Keratinocyte (primary cell): ENCODE results near the gene DNAJC17.

Source experiments
- EZH2 ChIP-seq: IDR thresholded peaks from one replicate; pipeline ENCODE4 v1.6.1; 2012; ENCODE audit warnings: inconsistent platforms, mild to moderate bottlenecking, low read length, moderate library complexity
- TF ChIP-seq, protein P1 (sequence below), 3 experiments: IDR thresholded peaks in 1 of 3; conservative IDR thresholded peaks in 1 of 3; optimal IDR thresholded peaks in 1 of 3; 2 replicates in 2 of 3; 3 replicates in 1 of 3; pipeline versions ENCODE3 to v1.5.1; 2011; ENCODE audit warnings: low read length in 3 of 3, mild to moderate bottlenecking in 3 of 3, moderate library complexity in 2 of 3, control low read depth in 1 of 3, inconsistent platforms in 1 of 3; ENCODE audit not compliant: insufficient read depth in 2 of 3; ENCODE audit errors: extremely low read depth in 1 of 3

DNA sequence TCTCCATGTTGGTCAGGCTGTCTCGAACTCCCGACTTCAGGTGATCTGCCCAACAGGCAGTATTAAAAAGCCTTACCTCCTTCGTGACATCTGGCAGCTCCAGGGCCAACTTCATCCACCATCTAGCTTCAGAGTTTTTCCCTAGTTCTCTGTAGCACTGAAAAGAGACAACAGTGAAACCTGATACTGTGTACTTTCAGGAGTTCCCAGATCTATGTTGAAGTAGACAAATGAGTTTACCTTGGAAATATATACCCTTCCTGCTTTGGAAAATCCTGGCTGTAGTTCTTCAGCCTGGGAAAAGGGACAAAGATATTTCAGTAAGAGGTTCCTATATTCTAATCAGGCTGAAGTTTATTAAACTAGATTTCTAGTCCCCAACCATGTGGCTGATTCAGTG, 70.2 kb downstream of the DNAJC17 start:
- TF ChIP-seq, protein P1, sequence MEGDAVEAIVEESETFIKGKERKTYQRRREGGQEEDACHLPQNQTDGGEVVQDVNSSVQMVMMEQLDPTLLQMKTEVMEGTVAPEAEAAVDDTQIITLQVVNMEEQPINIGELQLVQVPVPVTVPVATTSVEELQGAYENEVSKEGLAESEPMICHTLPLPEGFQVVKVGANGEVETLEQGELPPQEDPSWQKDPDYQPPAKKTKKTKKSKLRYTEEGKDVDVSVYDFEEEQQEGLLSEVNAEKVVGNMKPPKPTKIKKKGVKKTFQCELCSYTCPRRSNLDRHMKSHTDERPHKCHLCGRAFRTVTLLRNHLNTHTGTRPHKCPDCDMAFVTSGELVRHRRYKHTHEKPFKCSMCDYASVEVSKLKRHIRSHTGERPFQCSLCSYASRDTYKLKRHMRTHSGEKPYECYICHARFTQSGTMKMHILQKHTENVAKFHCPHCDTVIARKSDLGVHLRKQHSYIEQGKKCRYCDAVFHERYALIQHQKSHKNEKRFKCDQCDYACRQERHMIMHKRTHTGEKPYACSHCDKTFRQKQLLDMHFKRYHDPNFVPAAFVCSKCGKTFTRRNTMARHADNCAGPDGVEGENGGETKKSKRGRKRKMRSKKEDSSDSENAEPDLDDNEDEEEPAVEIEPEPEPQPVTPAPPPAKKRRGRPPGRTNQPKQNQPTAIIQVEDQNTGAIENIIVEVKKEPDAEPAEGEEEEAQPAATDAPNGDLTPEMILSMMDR (optimal IDR thresholded peaks at IDR 0.05 in 1 of 3, IDR thresholded peaks at IDR 0.05 in 1 of 3, conservative IDR thresholded peaks at IDR 0.05 in 1 of 3; ENCODE audit: extremely low read depth in 1 of 3, insufficient read depth in 2 of 3, low read length in 3 of 3) = no peak
- no peak for TF ChIP-seq EZH2
